Motor neuron (in vitro differentiated cells): ENCODE measurements around the gene CCDC83. TPM values are rescaled to one million over a fixed set of nuclear protein-coding genes. Genes with fewer than 3 reads are reported as not detected.
"Not testable (repeated sequence)": the region's sequence is repeated elsewhere in the genome, so short reads cannot be mapped to it uniquely, and the experiment has no call there.

Experiments
- ATAC-seq, 8 experiments: fragments of 200-7000 bp; cut with Tn5 transposase; replicated peaks in 6 of 8; 2 replicates each; pipeline ENCODE4 v1.8.0; 2021; ENCODE audit warnings: mild to moderate bottlenecking in 8 of 8, moderate library complexity in 8 of 8
- H3K27ac ChIP-seq, 2 donors: fragments of 250-450 bp; sonication (Bioruptor Pico); 2 replicates each; pipeline ENCODE4 v1.9.0; 2021; ENCODE audit warnings: antibody characterized with exemption in 2 of 2, mild to moderate bottlenecking in 2 of 2, moderate library complexity in 1 of 2
- H3K4me1 ChIP-seq, 2 donors: fragments of 250-450 bp; sonication (Bioruptor Pico); replicated peaks in 1 of 2; 2 replicates each; pipeline ENCODE4 v1.6.1; 2021; ENCODE audit warnings: antibody characterized with exemption in 2 of 2, mild to moderate bottlenecking in 2 of 2, moderate library complexity in 1 of 2
- H3K4me3 ChIP-seq, 5 donors: fragments of 250-450 bp; sonication (Bioruptor Pico); 2 replicates each; pipeline ENCODE4 v1.9.0; 2021; ENCODE audit warnings: antibody characterized with exemption in 5 of 5, mild to moderate bottlenecking in 5 of 5, moderate library complexity in 4 of 5
- WGBS, 10 experiments: fragments of 450-650 bp; shearing (Covaris generic); methylation state at CpG; one replicate each; pipeline ENCODE4 v1.0.0; 2022; 5-methylcytosine and 5-hydroxymethylcytosine counted together
- in situ Hi-C, 9 experiments: fragments of 400-800 bp; cut with MboI; loops; one replicate each; pipeline ENCODE4 v1.15.0; 2021; ENCODE audit warnings: low sequenced_read_pairs in 9 of 9, low pct_unique_long_range_greater_than_20kb in 2 of 9; ENCODE audit not compliant: unreplicated experiment in 9 of 9
- total RNA-seq, 8 experiments: library from RNA; unstranded; fragments of 300-600 nt; gene quantifications; 2 replicates each; pipeline versions ENCODE4 v1.2.3 to v1.2.4, GENCODE V29; 2022

CCDC83 gene
- total RNA-seq, 8 experiments from 2014 or later = not detected

- in situ Hi-C loops = no loop called here
- no peak for ATAC-seq
These were observed 48.2 kb downstream of the CCDC83 start for GRCh38 chr11:85903406-85903805.

DNA sequence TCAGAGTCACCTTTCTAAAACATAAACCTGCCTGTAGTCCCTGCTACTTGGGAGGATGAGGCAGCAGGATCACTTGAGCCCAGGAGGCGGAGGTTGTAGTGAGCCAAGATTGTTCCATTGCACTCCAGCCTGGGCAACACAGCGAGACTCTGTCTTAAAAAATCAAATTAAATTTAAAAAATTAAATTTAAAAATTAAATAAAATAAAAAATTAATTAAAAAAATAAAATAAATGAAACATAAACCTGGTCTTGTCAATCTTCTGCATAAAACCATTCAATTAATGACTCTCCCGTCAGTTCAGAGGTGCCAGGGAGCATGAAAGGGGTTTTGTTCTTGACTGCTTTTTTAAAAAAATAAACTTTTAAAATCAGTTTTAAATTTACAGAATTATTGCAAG lies 48.6 kb downstream of the CCDC83 start:
- no peak for ATAC-seq
- Histone ChIP-seq H3K27ac (no peak overlapping the region), H3K4me3 (no peak overlapping the region), H3K4me1 (no peaks in the 10 kb centered on the region)
- 71 to 100% (median 97%) methylated on average over 1 to 3 of the region's 3 CpGs; no CpG with 5 or more reads in 1 of the 10 experiments for WGBS, 10 experiments
- in situ Hi-C loops = no loop called here

More at GRCh38 chr11:85903406-85903805, 48.2 kb downstream of the CCDC83 start:
- no peaks in the 10 kb centered on the region for H3K4me1 ChIP-seq
- H3K27ac ChIP-seq = no peak overlapping the region
- 33 to 100% (median 68%) methylated on average over 1 to 4 of the region's 4 CpGs; no CpG with 5 or more reads in 4 of the 10 experiments for WGBS, 10 experiments
- H3K4me3 ChIP-seq = no peak overlapping the region

DNA sequence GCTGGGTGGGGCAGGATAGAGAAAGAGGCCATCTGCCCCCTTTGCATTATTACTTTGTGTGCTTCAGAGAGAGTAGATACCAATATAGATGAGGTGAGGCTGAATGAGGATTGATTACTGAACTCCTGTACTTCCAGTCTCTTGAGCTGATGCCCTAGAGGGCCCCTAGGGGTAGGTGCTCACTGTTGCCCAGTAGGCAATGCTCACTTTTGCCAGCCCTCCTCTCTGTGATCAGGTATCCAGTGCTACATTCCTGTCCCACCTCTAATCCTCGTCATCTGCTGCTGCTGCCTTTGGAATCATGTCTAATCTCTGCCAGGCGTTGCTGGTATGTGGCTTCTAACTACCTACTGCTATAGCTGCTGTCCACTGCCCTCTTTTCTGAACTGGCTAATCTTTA lies 57.2 kb downstream of the CCDC83 start:
- H3K4me1 ChIP-seq = no peaks in the 10 kb centered on the region
- H3K4me3 ChIP-seq = no peak overlapping the region
- 60% methylated on average over 2 of the region's 2 CpGs; no CpG with 5 or more reads in 9 of the 10 experiments for WGBS, 10 experiments
- no peak overlapping the region for H3K27ac ChIP-seq
- ATAC-seq = no peak
- in situ Hi-C loops = no loop called here

- no peak overlapping the region for H3K4me3 ChIP-seq
- no peak for ATAC-seq
- H3K4me1 ChIP-seq = no peaks in the 10 kb centered on the region
- in situ Hi-C loops = no loop called here
- no peak overlapping the region for H3K27ac ChIP-seq
These were observed 58.3 kb downstream of the CCDC83 start for GRCh38 chr11:85913513-85913912.

- ATAC-seq = no peak
- H3K4me3 ChIP-seq = no peak overlapping the region
- in situ Hi-C loops = no loop called here
- peaks cover 0 to 3% of the 10 kb centered on the region in 2 donors for H3K4me1 ChIP-seq
- 72 to 100% (median 89%) methylated on average over 1 to 5 of the region's 6 CpGs for WGBS, 10 experiments
- no peak overlapping the region for H3K27ac ChIP-seq
These were observed 59.2 kb downstream of the CCDC83 start for GRCh38 chr11:85914425-85914824.

GRCh38 chr11:85918910-85919794 lies 64.0 kb downstream of the CCDC83 start:
- Histone ChIP-seq H3K27ac (no peak overlapping the region), H3K4me1 (peaks cover 0 to 3% of the 10 kb centered on the region in 2 donors), H3K4me3 (no peak overlapping the region)
- in situ Hi-C loops = no loop called here
- ATAC-seq = peak in 2 of 8 experiments; percentile 25 to 26
- 57 to 85% (median 75%) methylated on average over 3 to 4 of the region's 4 CpGs; no CpG with 5 or more reads in 2 of the 10 experiments for WGBS, 10 experiments

GRCh38 chr11:85922367-85922766 lies 67.2 kb downstream of the CCDC83 start:
- Histone ChIP-seq H3K4me3 (no peak overlapping the region), H3K27ac (no peak overlapping the region), H3K4me1 (peaks cover 0 to 3% of the 10 kb centered on the region in 2 donors)
- WGBS, 10 experiments = 63% methylated on average over 1 of the region's 1 CpG; no CpG with 5 or more reads in 9 of the 10 experiments
- in situ Hi-C loops = no loop called here
- ATAC-seq = no peak

DNA sequence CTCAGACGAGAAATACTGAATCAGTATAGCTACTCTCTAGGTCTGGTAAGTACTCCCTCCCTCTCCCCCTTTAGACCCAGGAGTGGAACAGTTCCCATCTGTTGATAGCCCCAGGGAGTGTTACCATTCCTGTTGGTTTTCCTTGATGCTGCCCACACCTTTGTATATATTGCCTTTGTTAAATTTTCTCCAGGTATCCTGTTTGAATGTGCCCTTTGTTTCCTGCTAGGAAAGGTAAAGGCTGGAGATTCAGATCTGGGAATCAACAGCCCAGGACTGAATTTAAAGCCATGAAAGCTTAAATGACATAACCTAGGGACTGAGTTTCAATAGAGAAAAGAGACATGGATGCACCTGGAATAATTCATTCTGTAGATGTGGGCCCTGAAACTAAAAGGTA lies 68.3 kb downstream of the CCDC83 start:
- in situ Hi-C loops = no loop called here
- ATAC-seq = no peak
- WGBS, 10 experiments = 91 to 100% (median 100%) methylated on average over 1 of the region's 1 CpG; no CpG with 5 or more reads in 7 of the 10 experiments

GRCh38 chr11:85926653-85927214 lies 71.6 kb downstream of the CCDC83 start:
- ATAC-seq, H3K27ac ChIP-seq, in situ Hi-C loops, H3K4me1 ChIP-seq, H3K4me3 ChIP-seq: not testable (repeated sequence)
- 0 to 83% (median 50%) methylated on average over 1 of the region's 2 CpGs; no CpG with 5 or more reads in 3 of the 10 experiments for WGBS, 10 experiments

More for the DNA sequence above, 68.3 kb downstream of the CCDC83 start:
- no peak overlapping the region for H3K4me3 ChIP-seq
- peaks cover 0 to 3% of the 10 kb centered on the region in 2 donors for H3K4me1 ChIP-seq
- H3K27ac ChIP-seq = no peak overlapping the region

DNA sequence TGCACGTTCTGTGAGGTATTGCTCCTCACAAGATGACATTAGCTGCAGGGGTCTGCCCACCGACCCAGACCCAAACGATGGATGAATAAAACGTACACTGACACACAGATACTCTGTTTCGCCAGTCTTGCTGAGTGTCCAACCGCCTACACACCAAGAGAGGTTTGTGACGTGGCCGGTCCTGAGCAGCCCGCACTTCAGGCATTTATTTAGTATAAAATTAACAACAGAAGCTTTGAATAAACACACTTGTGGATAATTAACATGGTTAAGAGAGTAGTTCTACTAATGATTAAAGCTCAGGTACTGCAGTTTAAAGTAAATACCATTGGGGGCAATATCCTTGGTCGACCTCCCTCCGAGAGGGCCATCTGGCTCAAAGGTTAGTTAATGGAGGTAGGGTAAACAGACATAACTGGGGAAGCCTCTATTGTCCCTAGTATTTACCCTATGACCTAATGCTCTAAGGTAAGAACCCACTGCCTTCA lies 75.7 kb downstream of the CCDC83 start:
- H3K27ac ChIP-seq = no peak overlapping the region
- no peak overlapping the region for H3K4me3 ChIP-seq
- H3K4me1 ChIP-seq = no peaks in the 10 kb centered on the region
- 58 to 100% (median 88%) methylated on average over 2 to 7 of the region's 11 CpGs; no CpG with 5 or more reads in 1 of the 10 experiments for WGBS, 10 experiments
- no peak for ATAC-seq
- in situ Hi-C loops = no loop called here

DNA sequence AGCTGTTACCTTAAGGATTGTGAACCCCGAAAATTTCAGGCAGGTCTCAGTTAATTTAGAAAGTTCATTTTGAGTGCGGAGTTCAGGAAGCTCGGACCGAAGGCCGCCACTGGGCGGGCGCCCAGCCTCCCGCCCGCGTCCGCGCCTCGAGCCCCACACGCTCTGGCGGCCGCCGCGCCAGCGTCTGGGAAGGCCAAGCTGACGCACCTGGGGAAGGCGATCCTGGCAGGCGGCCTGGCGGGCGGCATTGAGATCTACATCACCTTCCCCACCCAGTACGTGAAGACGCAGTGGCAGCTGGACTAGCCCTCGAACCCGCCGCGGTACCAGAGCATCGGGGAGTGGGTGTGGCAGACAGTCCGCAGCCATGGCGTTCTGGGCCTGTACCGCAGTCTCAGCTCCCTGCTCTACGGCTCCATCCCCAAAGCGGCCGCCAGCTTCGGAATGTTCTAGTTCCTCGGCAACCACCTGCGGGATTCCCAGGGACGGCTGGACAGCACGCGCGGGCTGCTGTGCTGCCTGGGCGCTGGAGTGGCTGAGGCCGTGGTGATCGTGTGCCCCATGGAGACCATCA lies 79.5 kb downstream of the CCDC83 start:
- in situ Hi-C loops = no loop called here
- H3K27ac ChIP-seq = no peak overlapping the region
- no peak for ATAC-seq
- WGBS, 10 experiments = 20 to 100% (median 94%) methylated on average over 1 to 29 of the region's 47 CpGs; no CpG with 5 or more reads in 1 of the 10 experiments
- H3K4me1 ChIP-seq = no peaks in the 10 kb centered on the region
- no peak overlapping the region for H3K4me3 ChIP-seq

DNA sequence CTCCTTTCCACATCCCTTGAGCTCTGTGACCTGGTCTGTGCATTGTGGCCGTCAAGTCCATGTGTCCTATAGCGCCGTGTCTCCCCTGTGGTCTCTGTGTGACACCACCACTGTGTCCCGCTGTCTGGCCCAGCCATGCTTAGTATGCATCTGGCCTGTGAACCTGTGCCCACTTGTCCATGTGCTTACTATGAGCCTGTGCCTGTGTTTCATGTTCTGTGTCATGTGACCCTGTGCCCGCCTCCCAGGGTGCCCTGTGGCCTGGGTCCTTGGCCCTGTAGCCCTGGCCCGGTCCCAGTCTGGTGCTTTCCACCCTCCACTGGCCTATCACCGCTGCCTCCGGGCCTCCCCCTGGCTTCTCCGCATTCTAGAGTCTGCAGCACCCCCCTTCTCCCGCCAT lies 80.6 kb downstream of the CCDC83 start:
- no peaks in the 10 kb centered on the region for H3K4me1 ChIP-seq
- H3K4me3 ChIP-seq = no peak overlapping the region
- 80 to 94% (median 86%) methylated on average over 1 to 5 of the region's 10 CpGs; no CpG with 5 or more reads in 4 of the 10 experiments for WGBS, 10 experiments
- in situ Hi-C loops = no loop called here
- ATAC-seq = no peak
- H3K27ac ChIP-seq = no peak overlapping the region

GRCh38 chr11:85937835-85938234 lies 82.7 kb downstream of the CCDC83 start:
- no peak overlapping the region for H3K4me3 ChIP-seq
- no peak for ATAC-seq
- in situ Hi-C loops = no loop called here
- 100% methylated on average over 1 of the region's 1 CpG; no CpG with 5 or more reads in 7 of the 10 experiments for WGBS, 10 experiments
- H3K27ac ChIP-seq = no peak overlapping the region
- H3K4me1 ChIP-seq = no peaks in the 10 kb centered on the region
